ENCODE results near the gene ZIC1. TPM values are rescaled to one million over a fixed set of nuclear protein-coding genes. Genes with fewer than 3 reads are reported as not detected.
A peak's percentile ranks its signal among the peaks of the same experiment; 100 is the strongest.

Gene ZIC1
- total RNA-seq, 1 experiment from 2014 or later = not detected

GRCh38 chr3:147393261-147393942 is 15.8 kb upstream of the ZIC1 start:
- Histone ChIP-seq H4K20me1 (ENCODE audit: control insufficient read depth, insufficient read depth, insufficient read length) (no peaks in the 10 kb centered on the region), H2BK15ac (ENCODE audit: low read depth, low read length) (no peak overlapping the region), H3K27ac (ENCODE audit: insufficient read length, low read depth, low read length) (no peak overlapping the region), H3T11ph (ENCODE audit: low read length) (no peak overlapping the region), H2BK120ac (ENCODE audit: low read depth, low read length, poor library complexity, severe bottlenecking) (no peak overlapping the region), H2AK5ac (ENCODE audit: insufficient read length, low read length) (no peak overlapping the region), H3K23ac (ENCODE audit: insufficient read length, low read depth, low read length) (no peak overlapping the region), H3K18ac (ENCODE audit: insufficient read length, low read depth, low read length) (peak overlapping the region; percentile 80), H2BK12ac (ENCODE audit: insufficient read length, low read depth, low read length) (peak overlapping the region; percentile 38), H4K5ac (ENCODE audit: insufficient read length, low read depth, low read length) (no peak overlapping the region), H3K4me2 (ENCODE audit: insufficient read depth, insufficient read length, low read length) (peak overlapping the region; percentile 83), H3K9ac (ENCODE audit: extremely low read depth, insufficient read length, low read length) (peak overlapping the region; percentile 48), H2AFZ (ENCODE audit: low read length) (no peak overlapping the region), H4K8ac (replicated peaks; ENCODE audit: insufficient read length, low read depth, low read length) (no peak overlapping the region), H3K79me2 (ENCODE audit: insufficient read depth, low read length) (no peaks in the 10 kb centered on the region), H2BK5ac (ENCODE audit: insufficient read length, low read length) (no peak overlapping the region), H3K4ac (ENCODE audit: low read depth, low read length) (no peak overlapping the region), H2BK20ac (ENCODE audit: low read depth, low read length, poor library complexity, severe bottlenecking) (no peak overlapping the region), H3K23me2 (ENCODE audit: insufficient read length, low read depth, low read length, poor library complexity, severe bottlenecking) (peaks cover 29% of the 10 kb centered on the region), H3K56ac (ENCODE audit: insufficient read length, low read depth, low read length) (no peak overlapping the region), H3K14ac (ENCODE audit: insufficient read depth, low read length) (peak overlapping the region; percentile 93), H3K4me1 (ENCODE audit: insufficient read depth, low read length) (no peaks in the 10 kb centered on the region; the same call in none of the 2 replicates), H4K91ac (ENCODE audit: insufficient read length, low read depth, low read length) (no peak overlapping the region), H3K27me3 (ENCODE audit: insufficient read depth, low read length) (peaks cover 82% of the 10 kb centered on the region), H3K9me3 (ENCODE audit: control insufficient read depth, low read depth, low read length) (no peaks in the 10 kb centered on the region), H3K79me1 (ENCODE audit: insufficient read depth, low read depth, low read length, poor library complexity, severe bottlenecking) (no peaks in the 10 kb centered on the region)
- TF ChIP-seq CTCF (conservative IDR thresholded peaks at IDR 0.05) = no peak
- Mint-ChIP-seq H3K27ac (no peak overlapping the region), H3K36me3 (ENCODE audit: insufficient read depth in 1 of 3, low read depth in 3 of 3) (peaks cover 0 to 2% (median 0%) of the 10 kb centered on the region in 3 experiments; a peak in 1 of 7 replicates), H3K4me3 (peak overlapping the region; percentile 63 to 82), H3K4me1 (peaks cover 39 to 79% of the 10 kb centered on the region in 2 experiments), H3K9me3 (peaks cover 3 to 17% of the 10 kb centered on the region in 2 experiments; a peak in 3 of 5 replicates), H3K27me3 (ENCODE audit: low read depth) (peaks cover 100% of the 10 kb centered on the region)
- no CpG with 5 or more reads among the region's 54 CpGs for WGBS (ENCODE audit: extremely low coverage, insufficient read length, low lambda C conversion rate)
- DNase-seq = peak; percentile 91
